Neuronal stem cell (in vitro differentiated cells): ENCODE measurements around the gene C22orf23.
"Not testable (repeated sequence)": the region's sequence is repeated elsewhere in the genome, so short reads cannot be mapped to it uniquely, and the experiment has no call there.

Source experiments
- DNase-seq: peaks from one replicate; pipeline ENCODE4 v3.0.0-alpha.2; 2013; ENCODE audit warnings: low spot score
- H2AFZ ChIP-seq: one replicate; pipeline ENCODE4 v1.6.1; 2013; ENCODE audit warnings: mild to moderate bottlenecking, low read length, inconsistent platforms
- H2AK5ac ChIP-seq: 2 replicates; pipeline ENCODE4 v1.6.1; 2013; ENCODE audit warnings: low read depth, mild to moderate bottlenecking, inconsistent platforms, low read length, moderate library complexity, mixed read lengths
- H2BK120ac ChIP-seq: 2 replicates; pipeline ENCODE4 v1.6.1; 2013; ENCODE audit warnings: low read depth, mild to moderate bottlenecking, inconsistent platforms, low read length, moderate library complexity, mixed read lengths
- H2BK12ac ChIP-seq: one replicate; pipeline ENCODE4 v1.6.1; 2013; ENCODE audit warnings: low read length, inconsistent platforms
- H2BK15ac ChIP-seq: 2 replicates; pipeline ENCODE4 v1.6.1; 2013; ENCODE audit warnings: mild to moderate bottlenecking, low read length, inconsistent platforms, mixed read lengths
- H2BK5ac ChIP-seq: one replicate; pipeline ENCODE4 v1.6.1; 2013; ENCODE audit warnings: inconsistent platforms, mild to moderate bottlenecking, low read length, moderate library complexity
- H3K14ac ChIP-seq: one replicate; pipeline ENCODE4 v1.6.1; 2013; ENCODE audit warnings: low read length, inconsistent platforms
- H3K18ac ChIP-seq: 2 replicates; pipeline ENCODE4 v1.6.1; 2013; ENCODE audit warnings: low read length, inconsistent platforms
- H3K23ac ChIP-seq: 2 replicates; pipeline ENCODE4 v1.6.1; 2013; ENCODE audit warnings: low read depth, mild to moderate bottlenecking, mixed read lengths, low read length, inconsistent platforms; ENCODE audit not compliant: poor library complexity
- H3K27ac ChIP-seq: replicated peaks from 3 replicates; pipeline ENCODE4 v1.5.1; 2013; ENCODE audit warnings: low read length, inconsistent platforms
- H3K27me3 ChIP-seq, 3 experiments: 2 replicates each; pipeline ENCODE4 v1.6.1; 2013; ENCODE audit warnings: low read length in 3 of 3, mild to moderate bottlenecking in 2 of 3, inconsistent platforms in 1 of 3, low read depth in 1 of 3, mixed read lengths in 1 of 3, moderate library complexity in 1 of 3; ENCODE audit not compliant: control insufficient read depth in 3 of 3, insufficient read depth in 3 of 3
- H3K36me3 ChIP-seq, 2 donors: replicated peaks in 1 of 2; 2 replicates each; pipeline ENCODE4 v1.6.1; 2013; ENCODE audit warnings: low read length in 2 of 2; ENCODE audit not compliant: control insufficient read depth in 2 of 2, insufficient read depth in 2 of 2
- H3K4ac ChIP-seq: 2 replicates; pipeline ENCODE4 v1.6.1; 2013; ENCODE audit warnings: inconsistent platforms, mild to moderate bottlenecking, low read length, moderate library complexity
- H3K4me1 ChIP-seq, 2 donors: 1 replicate in 1 of 2; 2 replicates in 1 of 2; pipeline ENCODE4 v1.6.1; 2013; ENCODE audit warnings: low read length in 2 of 2, low read depth in 1 of 2; ENCODE audit not compliant: control insufficient read depth in 2 of 2, insufficient read depth in 1 of 2
- H3K4me2 ChIP-seq: one replicate; pipeline ENCODE4 v1.6.1; 2013; ENCODE audit warnings: mild to moderate bottlenecking, low read length, inconsistent platforms; ENCODE audit not compliant: insufficient read depth, poor library complexity, severe bottlenecking
- H3K4me3 ChIP-seq, 2 donors: 2 replicates each; pipeline ENCODE4 v1.5.1; 2013; ENCODE audit warnings: low read length in 2 of 2, mild to moderate bottlenecking in 2 of 2, inconsistent platforms in 1 of 2, moderate library complexity in 1 of 2
- H3K79me1 ChIP-seq: one replicate; pipeline ENCODE4 v1.6.1; 2013; ENCODE audit warnings: low read depth, mild to moderate bottlenecking, inconsistent platforms, low read length, moderate library complexity
- H3K9ac ChIP-seq: one replicate; pipeline ENCODE4 v1.6.1; 2013; ENCODE audit warnings: mild to moderate bottlenecking, low read depth, low read length, inconsistent platforms; ENCODE audit not compliant: poor library complexity
- H3K9me3 ChIP-seq, 2 donors: replicated peaks in 1 of 2; 2 replicates each; pipeline versions ENCODE3 to v1.6.1; 2013; ENCODE audit warnings: low read length in 2 of 2, mild to moderate bottlenecking in 2 of 2, inconsistent platforms in 1 of 2, low read depth in 1 of 2, mixed read lengths in 1 of 2, moderate library complexity in 1 of 2; ENCODE audit not compliant: control insufficient read depth in 2 of 2, insufficient read depth in 1 of 2
- H4K8ac ChIP-seq: one replicate; pipeline ENCODE4 v1.6.1; 2013; ENCODE audit warnings: low read depth, mild to moderate bottlenecking, inconsistent platforms, low read length, moderate library complexity
- H4K91ac ChIP-seq: one replicate; pipeline ENCODE4 v1.6.1; 2013; ENCODE audit warnings: low read length, low read depth, mild to moderate bottlenecking, inconsistent platforms; ENCODE audit not compliant: poor library complexity
- WGBS, 2 donors: extraction: QIAGEN DNeasy Blood & Tissue Kit; methylation state at CpG; one replicate each; pipeline ENCODE4 v1.1.7; 2013; ENCODE audit warnings: missing lambda C conversion rate in 2 of 2, mixed read lengths in 1 of 2; ENCODE audit not compliant: insufficient read length in 2 of 2, insufficient replicate concordance in 1 of 2; ENCODE audit errors: extremely low coverage in 2 of 2; 5-methylcytosine and 5-hydroxymethylcytosine counted together

Gene C22orf23

DNA sequence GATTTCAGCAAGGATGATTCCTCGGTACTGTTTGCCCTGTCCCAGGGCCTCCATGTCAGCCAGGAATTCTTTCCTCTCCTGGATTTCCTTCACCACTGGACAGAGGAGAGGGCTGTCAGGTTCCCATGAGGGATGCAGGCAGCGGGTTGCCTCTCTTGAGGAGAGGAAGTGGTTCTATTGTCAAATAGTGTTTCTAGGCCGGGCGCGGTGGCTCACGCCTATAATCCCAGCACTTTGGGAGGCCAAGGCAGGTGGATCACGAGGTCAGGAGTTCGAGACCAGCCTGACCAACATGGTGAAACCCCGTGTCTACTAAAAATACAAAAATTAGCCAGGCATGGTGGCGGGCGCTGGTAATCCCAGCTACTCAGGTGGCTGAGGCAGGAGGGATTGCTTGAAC lies 9.0 kb downstream of the C22orf23 start:
- H3K27ac ChIP-seq = not testable (repeated sequence)

GRCh38 chr22:37943825-37944198 lies 9.6 kb downstream of the C22orf23 start:
- Histone ChIP-seq H3K18ac (no peak overlapping the region), H3K79me1 (no peaks in the 10 kb centered on the region), H3K4ac (no peak overlapping the region), H3K27me3 (no peaks in the 10 kb centered on the region), H2AK5ac (no peak overlapping the region), H3K27ac (no peak overlapping the region), H3K14ac (no peak overlapping the region), H2BK12ac (no peak overlapping the region), H3K9me3 (no peaks in the 10 kb centered on the region), H2BK5ac (no peak overlapping the region), H2BK120ac (no peak overlapping the region), H3K4me1 (no peaks in the 10 kb centered on the region), H3K23ac (no peak overlapping the region), H3K4me3 (no peak overlapping the region), H3K4me2 (no peak overlapping the region), H3K36me3 (peaks cover 12 to 27% of the 10 kb centered on the region in 2 donors), H4K91ac (no peak overlapping the region), H3K9ac (no peak overlapping the region), H2AFZ (no peak overlapping the region), H4K8ac (no peak overlapping the region), H2BK15ac (no peak overlapping the region)
- no CpG with 5 or more reads among the region's 7 CpGs for WGBS, 2 donors
- no peak for DNase-seq

More for the DNA sequence above, 9.0 kb downstream of the C22orf23 start:
- H3K36me3 ChIP-seq = peaks cover 12 to 22% of the 10 kb centered on the region in 2 donors
- not testable (repeated sequence) for H3K18ac ChIP-seq, H3K4me3 ChIP-seq, H2BK15ac ChIP-seq, H4K91ac ChIP-seq, H2BK12ac ChIP-seq, H3K23ac ChIP-seq, H2BK5ac ChIP-seq, H3K4me1 ChIP-seq, H3K79me1 ChIP-seq, H3K14ac ChIP-seq, DNase-seq, H3K4ac ChIP-seq, H2AK5ac ChIP-seq, H3K9me3 ChIP-seq, H3K9ac ChIP-seq, H2AFZ ChIP-seq, H3K27me3 ChIP-seq, H4K8ac ChIP-seq, H3K4me2 ChIP-seq, H2BK120ac ChIP-seq
- no CpG with 5 or more reads among the region's 11 CpGs for WGBS, 2 donors

DNA sequence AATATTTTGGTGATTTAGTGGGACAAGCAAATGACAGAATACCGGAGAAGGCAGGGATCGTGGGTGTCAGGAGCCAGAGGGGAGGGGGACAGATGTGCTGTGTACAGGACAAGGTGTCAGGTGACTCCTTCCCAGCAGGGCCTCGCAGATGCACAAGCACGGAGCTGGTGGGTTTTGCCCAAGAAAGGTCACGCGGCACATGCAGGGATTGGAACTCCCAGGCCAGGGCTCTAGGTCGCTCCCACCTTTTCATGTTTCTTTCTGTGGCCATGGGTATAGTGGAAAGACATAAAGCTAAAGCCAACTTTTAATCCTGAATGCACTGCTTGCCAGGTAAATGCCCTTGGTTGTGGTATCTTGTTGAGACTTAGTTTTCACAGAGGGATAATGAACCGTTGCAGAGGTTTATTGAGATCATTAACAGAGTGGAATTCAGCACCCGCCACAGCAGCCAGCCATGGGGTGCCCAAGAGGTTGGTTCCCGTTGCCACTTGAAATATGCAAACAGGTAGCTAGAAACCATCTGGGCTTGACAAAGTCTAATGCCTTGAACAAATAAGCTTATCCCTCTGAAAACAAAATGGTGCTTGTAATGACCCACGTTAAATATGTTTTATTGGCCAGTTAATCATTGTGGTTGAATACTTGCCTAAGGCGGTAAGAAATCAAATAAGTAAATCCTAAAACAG lies 10.1 kb downstream of the C22orf23 start:
- no peak overlapping the region for H4K8ac ChIP-seq
- H2AFZ ChIP-seq = no peak overlapping the region
- H3K14ac ChIP-seq = no peak overlapping the region
- H3K27me3 ChIP-seq = no peaks in the 10 kb centered on the region
- H3K18ac ChIP-seq = no peak overlapping the region
- H3K4me2 ChIP-seq = no peak overlapping the region
- H2AK5ac ChIP-seq = no peak overlapping the region
- H3K79me1 ChIP-seq = no peaks in the 10 kb centered on the region
- no peaks in the 10 kb centered on the region for H3K9me3 ChIP-seq
- DNase-seq = no peak
- H4K91ac ChIP-seq = peak overlapping the region; percentile 32
- no peak overlapping the region for H2BK12ac ChIP-seq
- no peak overlapping the region for H2BK5ac ChIP-seq
- H3K4ac ChIP-seq = no peak overlapping the region
- no peak overlapping the region for H3K4me3 ChIP-seq
- H3K27ac ChIP-seq = peak overlapping the region; percentile 20
- H3K23ac ChIP-seq = no peak overlapping the region
- H3K9ac ChIP-seq = no peak overlapping the region
- H2BK15ac ChIP-seq = no peak overlapping the region
- no peaks in the 10 kb centered on the region for H3K4me1 ChIP-seq
- no CpG with 5 or more reads among the region's 12 CpGs for WGBS, 2 donors
- H2BK120ac ChIP-seq = no peak overlapping the region
- H3K36me3 ChIP-seq = peaks cover 12 to 27% of the 10 kb centered on the region in 2 donors

DNA sequence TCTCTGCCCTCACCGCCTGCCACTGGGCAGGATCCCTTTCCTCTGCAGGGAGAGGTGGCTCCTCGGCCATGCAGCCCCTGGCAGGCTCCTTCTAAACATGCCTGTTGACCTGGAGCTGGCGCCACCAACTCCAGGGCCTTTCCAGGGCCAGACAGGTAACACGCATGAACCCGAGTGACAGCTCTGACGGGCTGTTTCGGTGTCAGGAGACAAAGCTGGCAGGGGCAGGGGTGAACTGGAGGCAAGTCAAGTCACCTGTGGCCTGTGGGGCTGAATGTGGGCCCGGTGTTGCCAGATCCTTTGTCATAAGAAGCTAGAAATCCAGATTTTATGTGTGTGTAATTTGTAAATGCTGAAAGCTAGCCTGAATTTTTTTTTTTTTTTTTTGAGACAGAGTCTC lies 11.3 kb downstream of the C22orf23 start:
- Histone ChIP-seq H3K23ac (no peak overlapping the region), H3K4me1 (no peaks in the 10 kb centered on the region), H2BK120ac (no peak overlapping the region), H4K8ac (no peak overlapping the region), H2AK5ac (no peak overlapping the region), H2BK12ac (no peak overlapping the region), H3K27ac (no peak overlapping the region), H3K36me3 (peaks cover 18 to 34% of the 10 kb centered on the region in 2 donors), H2BK15ac (no peak overlapping the region), H3K9ac (no peak overlapping the region), H3K4me3 (no peak overlapping the region), H4K91ac (no peak overlapping the region), H3K79me1 (no peaks in the 10 kb centered on the region), H2BK5ac (no peak overlapping the region), H2AFZ (no peak overlapping the region), H3K14ac (no peak overlapping the region), H3K27me3 (no peaks in the 10 kb centered on the region), H3K4me2 (no peak overlapping the region), H3K18ac (no peak overlapping the region), H3K4ac (no peak overlapping the region), H3K9me3 (no peaks in the 10 kb centered on the region)
- no peak for DNase-seq
- WGBS, 2 donors = no CpG with 5 or more reads among the region's 8 CpGs
